ENCODE measurements around the gene SPOUT1. TPM values are rescaled to one million over a fixed set of nuclear protein-coding genes. Genes with fewer than 3 reads are reported as not detected.
"Not testable (repeated sequence)": the region's sequence is repeated elsewhere in the genome, so short reads cannot be mapped to it uniquely, and the experiment has no call there.

The SPOUT1 gene, protein sequence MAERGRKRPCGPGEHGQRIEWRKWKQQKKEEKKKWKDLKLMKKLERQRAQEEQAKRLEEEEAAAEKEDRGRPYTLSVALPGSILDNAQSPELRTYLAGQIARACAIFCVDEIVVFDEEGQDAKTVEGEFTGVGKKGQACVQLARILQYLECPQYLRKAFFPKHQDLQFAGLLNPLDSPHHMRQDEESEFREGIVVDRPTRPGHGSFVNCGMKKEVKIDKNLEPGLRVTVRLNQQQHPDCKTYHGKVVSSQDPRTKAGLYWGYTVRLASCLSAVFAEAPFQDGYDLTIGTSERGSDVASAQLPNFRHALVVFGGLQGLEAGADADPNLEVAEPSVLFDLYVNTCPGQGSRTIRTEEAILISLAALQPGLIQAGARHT
- total RNA-seq (2014; rRNA removed; shearing (Covaris generic)) (38.9 and 51.2 TPM in 2 replicates), total RNA-seq (2022) (47.8 and 52.5 TPM in 2 replicates), Bru-seq, nascent RNA (percentile 64 among the genes with signal in this experiment), BruChase-seq, experiment 1, labeled RNA remaining after a 6-hour chase (percentile 65 among the genes with signal in this experiment), BruChase-seq, experiment 2, labeled RNA remaining after a 2-hour chase (percentile 76 among the genes with signal in this experiment)
- long read RNA-seq, full-length matches to known transcripts: 86 of 191 reads
- long read RNA-seq, partial matches to known transcripts: 25 of 191 reads
- long read RNA-seq, other reads (novel, unspliced or antisense): 80 of 191 reads

DNA sequence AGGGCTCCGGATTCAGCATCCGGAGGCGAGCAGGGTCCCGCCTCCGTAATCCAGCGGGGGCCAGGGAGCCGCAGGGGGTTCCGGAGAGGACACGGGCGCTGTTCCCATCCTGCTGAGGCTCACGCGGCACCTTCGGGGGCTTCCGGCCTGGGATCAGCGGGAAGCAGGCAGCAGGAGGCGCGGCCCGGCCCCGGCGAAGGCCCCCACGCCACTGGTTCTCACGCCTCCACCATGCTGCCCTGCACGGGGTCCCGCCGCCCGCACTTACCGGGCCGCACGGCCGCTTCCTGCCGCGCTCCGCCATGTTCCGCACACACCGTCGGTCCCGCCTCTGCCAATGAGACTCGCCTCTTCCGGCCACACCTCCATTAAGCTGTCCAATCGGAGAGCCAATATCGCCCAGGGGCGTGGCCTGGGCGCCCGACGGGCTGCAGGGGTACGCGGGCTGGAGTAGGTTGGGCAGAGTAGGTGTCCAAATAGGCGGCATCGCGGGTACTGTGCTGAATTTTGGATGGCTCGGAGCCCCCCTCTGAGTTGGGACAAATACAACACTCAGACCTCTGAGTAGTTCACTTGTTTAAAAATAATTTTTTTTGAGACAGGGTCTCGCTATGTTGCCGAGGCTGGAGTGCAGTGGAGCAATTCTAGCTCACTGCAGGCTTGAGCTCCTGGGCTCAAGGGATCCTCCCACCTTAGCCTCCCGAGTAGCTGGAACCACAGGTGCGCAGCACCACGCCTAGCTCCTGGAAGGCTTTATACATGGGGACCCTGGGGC, at the start of gene SPOUT1:
Gene SPOUT1, minus strand, starts transcription at position 318 of the 775 bp plus-strand sequence. Its CDS starts 14 bp downstream, at position 304.
- intact Hi-C loops (cut with micrococcal nuclease; ENCODE audit: unreplicated experiment): no loop called here
- peak within 1 kb of the TSS; percentile 51 for H3K27ac ChIP-seq (ENCODE audit: low read depth, low read length, poor library complexity, severe bottlenecking)
- BruUV-seq (replicated peaks): no TSS peak

DNA sequence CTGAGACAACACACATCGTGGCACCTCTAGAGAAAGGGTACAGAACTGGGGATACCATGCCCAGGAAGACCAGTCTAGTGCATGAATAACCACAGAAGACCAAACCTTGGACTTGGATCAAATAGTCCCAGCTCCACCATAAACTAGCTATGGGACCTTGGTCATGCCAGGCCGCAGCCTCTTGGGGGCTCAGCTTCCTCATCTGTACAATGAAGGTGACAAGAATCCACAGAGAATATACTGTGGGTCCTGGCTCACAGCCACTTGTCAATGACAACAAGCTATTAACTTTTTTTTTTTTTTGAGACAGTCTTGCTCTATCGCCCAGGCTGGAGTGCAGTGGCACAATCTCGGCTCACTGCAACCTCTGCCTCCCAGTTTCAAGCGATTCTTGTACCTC, 48.3 kb upstream of the SPOUT1 start:
- H3K36me3 ChIP-seq (ENCODE audit: insufficient read depth, low read length): peaks cover 11% of the 10 kb centered on the region; the same call in 1 of the 2 replicates

More for the DNA sequence above, at the start of gene SPOUT1:
- no peaks in the 10 kb centered on the region for H4K20me1 ChIP-seq (ENCODE audit: insufficient read depth, low read length)
- H3K9me3 ChIP-seq (ENCODE audit: low read length): no peaks in the 10 kb centered on the region
- H3K4me1 ChIP-seq (ENCODE audit: insufficient read depth, low read length, poor library complexity, severe bottlenecking): peaks cover 15% of the 10 kb centered on the region
- H3K9me2 ChIP-seq (ENCODE audit: insufficient read depth, low read length): no peaks in the 10 kb centered on the region
- peaks cover 15% of the 10 kb centered on the region; the same call in 1 of the 2 replicates for H3K79me2 ChIP-seq (ENCODE audit: insufficient read depth, low read depth, low read length)
- ChIA-PET POLR2A (interaction anchor here (1.0 to 2.4 kb wide), 4 partner anchors 9 to 251 kb away, joined by 3 to 24 read pairs (median 4); partner anchors contain the start of genes DOLPP1 and ENDOG), CTCF (ENCODE audit: unreplicated experiment) (interaction anchor here (0.5 to 1.9 kb wide), 3 partner anchors 12 to 323 kb away, joined by 5 to 9 read pairs (median 5); partner anchors contain the start of gene ENDOG)
- DNase-seq (ENCODE audit: low spot score): peak; percentile 97
- peak within 1 kb of the TSS; percentile 76 for H3K4me2 ChIP-seq (ENCODE audit: low read length)
- H3K4me3 ChIP-seq (ENCODE audit: low read depth, low read length, poor library complexity, severe bottlenecking): peak within 1 kb of the TSS; percentile 80
- H3K36me3 ChIP-seq (ENCODE audit: insufficient read depth, low read length): peaks cover 44% of the 10 kb centered on the region
- TF ChIP-seq, protein P1, sequence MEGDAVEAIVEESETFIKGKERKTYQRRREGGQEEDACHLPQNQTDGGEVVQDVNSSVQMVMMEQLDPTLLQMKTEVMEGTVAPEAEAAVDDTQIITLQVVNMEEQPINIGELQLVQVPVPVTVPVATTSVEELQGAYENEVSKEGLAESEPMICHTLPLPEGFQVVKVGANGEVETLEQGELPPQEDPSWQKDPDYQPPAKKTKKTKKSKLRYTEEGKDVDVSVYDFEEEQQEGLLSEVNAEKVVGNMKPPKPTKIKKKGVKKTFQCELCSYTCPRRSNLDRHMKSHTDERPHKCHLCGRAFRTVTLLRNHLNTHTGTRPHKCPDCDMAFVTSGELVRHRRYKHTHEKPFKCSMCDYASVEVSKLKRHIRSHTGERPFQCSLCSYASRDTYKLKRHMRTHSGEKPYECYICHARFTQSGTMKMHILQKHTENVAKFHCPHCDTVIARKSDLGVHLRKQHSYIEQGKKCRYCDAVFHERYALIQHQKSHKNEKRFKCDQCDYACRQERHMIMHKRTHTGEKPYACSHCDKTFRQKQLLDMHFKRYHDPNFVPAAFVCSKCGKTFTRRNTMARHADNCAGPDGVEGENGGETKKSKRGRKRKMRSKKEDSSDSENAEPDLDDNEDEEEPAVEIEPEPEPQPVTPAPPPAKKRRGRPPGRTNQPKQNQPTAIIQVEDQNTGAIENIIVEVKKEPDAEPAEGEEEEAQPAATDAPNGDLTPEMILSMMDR (conservative IDR thresholded peaks at IDR 0.05; ENCODE audit: low read length): no peak
- no peak for TF ChIP-seq EZH2phosphoT487 (IDR thresholded peaks at IDR 0.05; ENCODE audit: borderline replicate concordance, low read depth, low read length)
- H2AFZ ChIP-seq (ENCODE audit: low read length): peak within 1 kb of the TSS; percentile 69

DNA sequence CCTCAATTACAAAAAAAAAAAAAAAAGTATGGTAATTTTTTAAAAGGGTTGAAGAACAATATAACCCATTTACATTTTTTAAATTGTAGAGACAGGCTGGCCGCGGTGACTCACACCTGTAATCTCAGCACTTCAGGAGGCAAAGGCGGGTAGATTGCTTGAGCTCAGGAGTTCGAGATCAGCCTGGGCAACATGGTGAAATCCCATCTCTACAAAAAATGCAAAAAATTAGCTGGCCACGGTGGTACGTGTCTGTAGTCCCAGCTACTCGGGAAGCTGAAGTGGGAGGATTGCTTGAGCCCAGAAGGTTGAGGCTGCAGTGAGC, 41.3 kb upstream of the SPOUT1 start:
- DNase-seq (ENCODE audit: low spot score); H3K9me2 ChIP-seq (ENCODE audit: insufficient read depth, low read length); H2AFZ ChIP-seq (ENCODE audit: low read length); H3K4me1 ChIP-seq (ENCODE audit: insufficient read depth, low read length, poor library complexity, severe bottlenecking); H3K27ac ChIP-seq (ENCODE audit: low read depth, low read length, poor library complexity, severe bottlenecking); H4K20me1 ChIP-seq (ENCODE audit: insufficient read depth, low read length); intact Hi-C loops (cut with micrococcal nuclease; ENCODE audit: unreplicated experiment); H3K4me3 ChIP-seq (ENCODE audit: low read depth, low read length, poor library complexity, severe bottlenecking); BruUV-seq (replicated peaks); H3K4me2 ChIP-seq (ENCODE audit: low read length); CTCF ChIA-PET (ENCODE audit: unreplicated experiment); H3K79me2 ChIP-seq (ENCODE audit: insufficient read depth, low read depth, low read length); H3K9me3 ChIP-seq (ENCODE audit: low read length): not testable (repeated sequence)
- POLR2A ChIA-PET: interaction anchor here (1.2 kb wide), 1 partner anchor 318 kb away, joined by 5 read pairs; no protein-coding TSS in a partner anchor
- peaks cover 23% of the 10 kb centered on the region for H3K36me3 ChIP-seq (ENCODE audit: insufficient read depth, low read length)

More for the DNA sequence above, 48.3 kb upstream of the SPOUT1 start:
- Histone ChIP-seq H4K20me1 (ENCODE audit: insufficient read depth, low read length) (no peaks in the 10 kb centered on the region), H3K79me2 (ENCODE audit: insufficient read depth, low read depth, low read length) (peaks cover 51% of the 10 kb centered on the region), H3K4me1 (ENCODE audit: insufficient read depth, low read length, poor library complexity, severe bottlenecking) (peaks cover 26% of the 10 kb centered on the region), H3K4me2 (ENCODE audit: low read length) (no peak overlapping the region), H3K4me3 (ENCODE audit: low read depth, low read length, poor library complexity, severe bottlenecking) (no peak overlapping the region), H3K9me2 (ENCODE audit: insufficient read depth, low read length) (no peaks in the 10 kb centered on the region), H3K27ac (ENCODE audit: low read depth, low read length, poor library complexity, severe bottlenecking) (no peak overlapping the region), H2AFZ (ENCODE audit: low read length) (no peak overlapping the region), H3K9me3 (ENCODE audit: low read length) (no peaks in the 10 kb centered on the region)
- no peak for TF ChIP-seq EZH2phosphoT487 (IDR thresholded peaks at IDR 0.05; ENCODE audit: borderline replicate concordance, low read depth, low read length)
- TF ChIP-seq, protein P1 (conservative IDR thresholded peaks at IDR 0.05; ENCODE audit: low read length): peak; percentile 58; the same call in 1 of the 2 replicates
- CTCF ChIA-PET (ENCODE audit: unreplicated experiment): interaction anchor here (1.0 kb wide), 2 partner anchors 15 to 51 kb away, joined by 4 to 5 read pairs; no protein-coding TSS in a partner anchor
- POLR2A ChIA-PET: interaction anchor here (0.6 to 1.7 kb wide), 3 partner anchors 9 to 43 kb away, joined by 3 to 4 read pairs (median 4); partner anchors contain the start of gene PHYHD1
- BruUV-seq (replicated peaks): no TSS peak
- intact Hi-C loops (cut with micrococcal nuclease; ENCODE audit: unreplicated experiment): no loop called here
- peak; percentile 51 for DNase-seq (ENCODE audit: low spot score)

Measured in OCI-LY7 (cell line).